Femur (tissue), 1 donor: ENCODE measurements around the gene VWA1.
"Not testable (repeated sequence)": the region's sequence is repeated elsewhere in the genome, so short reads cannot be mapped to it uniquely, and the experiment has no call there.

Experiments used
- DNase-seq: peaks from one replicate; pipeline ENCODE4 v3.0.0-alpha.2; 2017

The VWA1 gene

DNA sequence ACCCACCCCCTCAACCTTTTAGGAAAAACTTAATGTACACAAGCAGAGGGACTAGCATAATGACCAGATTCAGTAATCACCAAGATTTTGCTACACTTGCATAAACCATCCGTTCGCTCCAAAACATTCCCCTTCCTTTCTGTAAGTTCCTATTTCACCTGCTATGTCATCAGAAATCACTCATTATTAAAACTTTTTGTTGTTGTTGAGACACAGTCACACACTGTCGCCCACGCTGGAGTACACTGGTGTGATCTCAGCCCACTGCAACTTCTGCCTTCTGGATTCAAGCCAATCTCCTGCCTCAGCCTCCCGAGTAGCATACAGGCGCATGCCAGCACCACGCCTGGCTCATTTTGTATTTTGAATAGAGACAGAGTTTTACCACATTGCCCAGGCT, 31.8 kb upstream of the VWA1 start:
- no peak for DNase-seq

DNA sequence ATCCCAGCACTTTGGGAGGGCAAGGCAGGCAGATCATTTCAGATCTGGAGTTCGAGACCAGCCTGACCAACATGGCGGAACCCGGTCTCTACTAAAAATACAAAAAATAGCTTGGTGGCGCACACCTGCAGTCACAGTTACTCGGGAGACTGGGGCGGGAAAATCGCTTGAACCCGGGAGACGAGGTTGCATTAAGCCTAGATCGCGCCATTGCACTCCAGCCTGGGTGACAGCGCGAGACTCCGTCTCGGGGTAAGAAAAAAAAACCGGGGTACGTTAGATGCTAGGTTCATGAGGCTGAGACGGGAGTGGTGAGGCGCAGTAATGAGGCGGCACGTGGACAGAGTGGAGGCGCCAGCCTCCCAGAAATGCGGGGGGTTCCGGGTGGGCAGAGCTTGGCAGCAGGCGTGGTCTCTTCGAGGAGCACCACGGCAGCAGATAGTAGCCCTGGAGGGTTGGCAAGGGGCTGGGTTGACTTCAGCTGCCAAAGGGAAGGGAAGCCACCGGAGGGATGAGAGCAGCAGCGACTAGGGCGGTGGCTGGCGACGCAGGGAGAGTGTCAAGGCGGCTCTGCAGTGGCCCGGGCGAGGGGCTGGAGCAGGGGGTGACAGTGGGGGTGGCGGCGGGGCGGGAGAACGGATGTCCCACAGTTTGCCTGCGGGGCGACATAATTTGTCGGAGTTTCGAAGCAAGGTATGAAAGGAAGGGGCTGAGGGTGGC, 29.2 kb upstream of the VWA1 start:
- DNase-seq = peak; percentile 31

DNA sequence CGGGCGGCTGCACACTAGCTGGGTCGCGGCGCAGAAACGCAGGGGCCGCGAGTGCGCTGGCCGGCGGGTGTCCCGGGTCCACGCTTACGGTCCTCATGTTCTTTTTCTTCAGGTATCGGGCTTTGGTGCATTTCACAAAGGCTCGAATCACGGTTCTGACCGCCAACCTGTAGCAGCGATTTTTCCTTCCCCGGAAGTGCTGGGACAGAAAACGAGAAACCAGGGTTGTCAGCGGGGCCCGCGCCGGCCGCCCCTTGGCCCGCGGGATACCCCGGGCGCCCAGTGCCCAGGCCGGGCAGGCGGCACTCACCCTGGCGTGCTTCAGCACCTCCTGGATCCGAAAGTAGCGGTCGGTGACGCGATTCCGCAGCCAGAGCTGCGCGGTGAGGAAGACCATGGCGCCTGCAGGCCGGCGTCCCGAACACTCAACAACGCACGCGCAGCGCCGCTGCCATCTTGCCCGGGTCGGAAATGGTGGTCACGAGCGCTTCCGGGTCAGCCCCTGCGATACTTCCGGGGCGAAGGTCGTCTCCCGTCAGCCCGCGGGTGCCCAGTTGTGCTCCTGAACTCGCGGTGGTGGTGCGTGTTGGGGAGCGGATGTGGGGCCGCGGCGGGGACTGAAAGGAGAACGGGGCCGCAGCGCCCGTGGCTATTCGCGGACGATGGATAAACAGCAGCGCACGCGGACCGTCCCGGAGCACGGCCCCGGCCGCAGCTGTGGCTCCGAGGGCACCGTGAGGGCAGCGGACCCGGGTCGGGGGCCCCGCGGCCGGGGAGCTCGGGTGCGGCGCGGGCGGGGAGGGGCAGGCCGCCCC, 28.5 kb upstream of the VWA1 start, which contains the start of gene MRPL20:
Gene MRPL20 (minus strand): TSS at position 473 of the 815 bp plus-strand sequence. CDS start 76 bp downstream, at position 397.
- peak; percentile 97 for DNase-seq

DNA sequence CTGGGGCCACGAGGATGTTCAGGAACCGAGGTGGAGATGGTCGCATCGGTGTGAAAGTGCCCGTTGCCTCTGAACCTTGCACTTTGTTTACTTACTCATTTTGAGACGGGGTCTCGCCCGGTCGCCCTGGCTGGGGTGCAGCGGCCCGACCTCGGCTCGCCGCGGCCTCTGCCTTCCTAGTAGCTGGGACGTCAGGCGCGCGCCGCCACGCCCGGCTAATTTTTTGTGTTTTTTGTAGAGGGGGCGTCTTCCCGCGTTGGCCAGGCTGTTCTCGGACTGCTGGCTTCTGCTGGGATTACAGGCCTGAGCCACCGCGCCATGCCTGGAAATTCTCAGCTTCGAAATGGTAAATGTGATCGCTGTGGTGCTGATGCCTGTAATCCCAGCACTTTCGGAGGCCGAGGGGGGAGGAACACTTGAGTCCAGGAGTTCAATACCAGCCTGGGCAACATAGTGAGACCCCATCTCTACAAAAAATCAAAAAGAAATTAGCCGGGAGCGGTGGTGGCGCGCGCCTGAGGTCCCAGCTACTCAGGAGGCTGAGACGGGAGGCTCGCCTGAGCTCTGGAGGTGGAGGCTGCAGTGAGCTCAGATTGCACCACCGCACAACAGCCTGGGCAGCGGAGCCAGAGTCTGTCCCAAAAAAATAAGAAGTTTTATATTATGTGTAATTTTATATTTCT, 27.7 kb upstream of the VWA1 start:
- peak; percentile 32 for DNase-seq

DNA sequence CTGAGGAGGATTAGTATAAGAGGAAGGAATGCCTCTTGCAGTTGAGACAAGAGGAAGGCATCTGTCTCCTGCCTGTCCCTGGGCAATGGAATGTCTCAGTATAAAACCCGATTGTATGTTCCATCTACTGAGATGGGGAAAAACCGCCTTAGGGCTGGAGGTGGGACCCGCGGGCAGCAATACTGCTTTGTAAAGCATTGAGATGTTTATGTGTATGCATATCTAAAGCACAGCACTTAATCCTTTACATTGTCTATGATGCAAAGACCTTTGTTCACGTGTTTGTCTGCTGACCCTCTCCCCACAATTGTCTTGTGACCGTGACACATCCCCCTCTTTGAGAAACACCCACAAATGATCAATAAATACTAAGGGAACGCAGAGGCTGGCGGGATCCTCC, 25.3 kb upstream of the VWA1 start:
- DNase-seq = not testable (repeated sequence)

DNA sequence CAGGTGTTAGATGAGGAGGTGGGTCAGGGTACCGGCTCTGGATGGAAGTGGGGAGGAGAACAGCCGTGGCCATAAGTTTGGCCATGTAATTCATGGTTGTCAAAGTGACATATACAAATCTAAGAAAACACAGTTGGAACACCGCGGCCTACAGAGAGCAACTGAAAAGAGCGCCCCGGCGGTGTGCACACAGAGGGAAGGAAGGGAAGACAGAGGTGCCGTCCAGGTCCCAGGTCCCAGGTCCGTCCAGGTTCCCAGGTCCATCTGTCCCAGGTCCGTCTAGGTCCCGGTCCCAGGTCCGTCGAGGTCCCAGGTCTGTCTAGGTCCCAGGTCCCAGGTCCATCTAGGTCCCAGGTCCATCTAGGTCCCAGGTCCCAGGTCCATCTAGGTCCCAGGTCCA, 23.9 kb upstream of the VWA1 start:
- no peak for DNase-seq

DNA sequence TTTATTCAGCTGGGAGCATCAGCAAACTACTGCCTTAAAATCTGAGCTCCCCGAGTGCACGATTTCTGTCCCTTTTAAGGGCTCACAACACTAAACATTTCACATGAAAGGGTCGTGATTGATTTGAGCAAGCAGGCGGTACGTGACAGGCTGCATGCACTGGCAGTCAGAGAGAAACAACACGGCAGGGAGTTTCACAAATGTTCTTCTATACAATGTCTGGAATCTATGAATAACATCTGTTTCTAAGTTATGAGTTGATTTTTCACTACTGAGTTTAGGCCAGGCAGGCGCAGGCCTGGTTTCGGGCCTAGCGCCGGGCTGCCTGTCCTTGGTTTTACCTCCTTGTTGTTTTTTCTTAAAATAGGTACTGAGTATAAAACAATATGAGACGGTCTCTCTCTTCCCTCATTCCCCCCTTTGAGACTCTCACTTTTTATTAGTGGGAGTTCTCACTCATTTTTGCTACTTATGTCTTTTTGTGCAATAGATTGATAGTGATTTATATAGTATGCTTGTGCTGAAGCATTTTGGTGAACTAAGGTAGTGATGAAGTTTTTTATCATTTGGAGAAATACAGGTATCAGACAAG, 23.1 kb upstream of the VWA1 start:
- not testable (repeated sequence) for DNase-seq

DNA sequence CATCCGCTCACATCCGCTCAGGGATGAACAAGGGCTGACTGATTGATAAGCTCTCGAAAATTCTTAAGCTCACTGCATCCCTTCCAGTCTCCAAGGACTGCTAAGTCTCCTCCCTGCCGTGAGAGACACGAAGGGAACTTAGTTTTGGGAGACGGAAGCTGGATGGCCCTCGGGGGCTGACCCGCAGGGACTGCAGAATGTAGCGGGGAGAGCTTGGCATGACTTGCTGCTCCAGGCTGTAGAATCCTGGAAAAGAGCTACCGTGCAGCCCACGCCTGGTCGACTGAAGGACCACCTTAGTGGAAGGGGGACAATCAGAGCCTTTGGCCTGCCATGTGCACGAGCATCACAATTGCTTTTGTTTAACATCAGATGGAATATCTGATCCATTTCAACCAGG, 19.7 kb upstream of the VWA1 start:
- DNase-seq = no peak

DNA sequence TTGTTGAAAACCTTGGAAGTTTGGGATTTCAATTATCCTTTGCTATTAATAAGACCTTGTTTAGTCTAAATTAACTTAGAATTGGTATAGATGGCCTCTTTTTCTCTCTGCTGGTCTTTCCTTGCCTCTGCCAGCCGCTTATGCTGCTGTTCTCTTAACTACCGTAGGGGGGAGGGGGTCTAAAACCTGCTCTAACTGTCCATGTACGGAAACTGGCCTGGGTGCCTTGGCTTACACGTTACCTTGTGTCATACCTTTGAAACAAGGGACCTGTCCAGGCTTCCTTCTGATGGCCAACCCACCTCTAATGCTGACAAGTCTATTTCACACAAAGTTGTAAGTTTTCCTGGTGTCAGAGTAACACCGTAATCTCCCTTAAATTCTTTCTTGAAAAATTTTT, 18.1 kb upstream of the VWA1 start:
- not testable (repeated sequence) for DNase-seq

DNA sequence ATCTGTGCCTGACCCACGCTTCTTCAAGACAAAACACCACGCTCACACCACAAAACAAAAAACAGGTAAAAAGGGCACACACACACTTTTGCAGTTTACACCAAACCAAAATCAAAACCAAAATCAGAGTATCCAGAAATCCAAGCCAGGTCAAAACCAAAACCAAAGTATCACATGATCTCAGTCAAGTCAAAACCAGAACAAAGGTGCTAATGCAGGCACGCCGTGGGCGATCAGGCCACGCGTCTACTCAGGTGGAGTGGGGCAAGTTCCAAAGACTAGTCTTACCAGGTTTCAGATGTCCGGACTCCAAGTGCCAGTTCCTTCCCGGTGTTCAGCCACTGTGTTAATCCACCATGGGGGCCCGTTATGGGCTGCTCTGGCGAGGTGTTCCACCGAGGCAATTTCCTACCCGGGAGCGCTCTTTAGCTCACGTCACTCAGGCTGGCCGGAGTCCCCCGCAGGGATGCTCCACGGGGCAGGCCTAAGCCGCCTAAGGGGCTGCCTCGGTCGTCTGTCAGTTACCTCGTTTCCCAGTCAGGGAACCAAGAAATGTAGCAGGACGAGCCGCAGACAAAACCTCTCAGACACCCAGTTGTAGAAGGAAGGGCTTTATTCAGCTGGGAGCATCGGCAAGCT, 17.5 kb upstream of the VWA1 start:
- not testable (repeated sequence) for DNase-seq

DNA sequence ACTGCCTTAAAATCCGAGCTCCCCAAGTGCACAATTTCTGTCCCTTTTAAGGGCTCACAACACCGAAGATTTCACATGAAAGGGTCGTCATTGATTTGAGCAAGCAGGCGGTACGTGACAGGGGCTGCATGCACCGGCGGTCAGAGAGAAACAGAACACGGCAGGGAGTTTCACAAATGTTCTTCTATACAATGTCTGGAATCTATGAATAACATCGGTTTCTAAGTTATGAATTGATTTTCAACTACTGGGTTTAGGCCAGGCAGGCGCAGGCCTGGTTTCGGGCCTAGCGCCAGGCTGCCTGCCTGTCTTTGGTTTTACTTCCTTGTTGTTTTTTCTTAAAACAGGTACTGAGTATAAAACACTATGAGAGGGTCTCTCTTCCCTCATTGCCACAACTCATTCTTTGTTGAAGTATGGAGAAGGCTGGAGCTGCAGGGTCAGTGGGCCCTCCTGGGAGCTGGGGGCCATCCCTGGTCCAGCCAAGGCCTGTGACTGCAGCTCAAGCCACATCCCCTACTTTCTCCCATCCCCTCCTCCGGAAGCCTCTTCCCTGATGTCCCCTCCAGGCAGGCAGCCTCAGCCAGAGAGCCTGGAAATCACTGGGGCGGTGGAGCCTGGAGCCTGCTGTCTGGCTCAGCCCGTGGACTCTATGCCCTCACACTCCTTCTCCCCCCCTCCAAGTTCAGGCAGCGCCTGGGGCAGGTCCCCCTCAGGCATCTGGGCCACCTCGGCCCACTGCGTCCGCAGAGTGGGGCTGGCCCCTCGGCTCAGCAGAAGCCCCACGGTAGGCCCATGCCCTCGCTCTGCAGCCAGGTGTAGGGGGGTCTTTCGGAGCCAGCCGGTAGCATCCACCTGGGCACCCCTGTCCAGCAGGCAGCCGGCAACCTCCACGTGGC, 16.8 kb upstream of the VWA1 start:
- peak; percentile 11 for DNase-seq

DNA sequence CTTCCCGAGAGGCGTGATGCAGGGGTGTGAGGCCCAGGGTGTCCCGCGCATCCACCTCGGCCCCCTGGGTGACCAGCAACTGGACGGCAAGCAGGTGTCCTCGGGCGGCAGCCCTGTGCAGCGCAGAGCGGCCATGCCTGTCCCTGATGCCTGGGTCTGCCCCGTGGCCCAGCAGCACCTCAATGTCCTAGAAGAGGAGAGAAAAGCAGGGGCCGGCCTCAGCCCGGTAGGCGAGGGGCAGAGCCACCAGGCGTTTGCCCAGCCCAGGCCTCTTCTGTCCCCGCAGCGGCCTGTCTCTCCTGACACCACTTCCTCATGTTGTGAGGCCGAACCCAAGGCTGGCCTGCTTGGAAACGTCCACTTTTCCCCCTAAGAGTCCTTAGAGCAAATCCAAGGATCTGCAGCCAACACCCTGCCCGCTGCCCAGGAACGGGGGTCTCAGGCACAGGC, 16.1 kb upstream of the VWA1 start:
- no peak for DNase-seq

DNA sequence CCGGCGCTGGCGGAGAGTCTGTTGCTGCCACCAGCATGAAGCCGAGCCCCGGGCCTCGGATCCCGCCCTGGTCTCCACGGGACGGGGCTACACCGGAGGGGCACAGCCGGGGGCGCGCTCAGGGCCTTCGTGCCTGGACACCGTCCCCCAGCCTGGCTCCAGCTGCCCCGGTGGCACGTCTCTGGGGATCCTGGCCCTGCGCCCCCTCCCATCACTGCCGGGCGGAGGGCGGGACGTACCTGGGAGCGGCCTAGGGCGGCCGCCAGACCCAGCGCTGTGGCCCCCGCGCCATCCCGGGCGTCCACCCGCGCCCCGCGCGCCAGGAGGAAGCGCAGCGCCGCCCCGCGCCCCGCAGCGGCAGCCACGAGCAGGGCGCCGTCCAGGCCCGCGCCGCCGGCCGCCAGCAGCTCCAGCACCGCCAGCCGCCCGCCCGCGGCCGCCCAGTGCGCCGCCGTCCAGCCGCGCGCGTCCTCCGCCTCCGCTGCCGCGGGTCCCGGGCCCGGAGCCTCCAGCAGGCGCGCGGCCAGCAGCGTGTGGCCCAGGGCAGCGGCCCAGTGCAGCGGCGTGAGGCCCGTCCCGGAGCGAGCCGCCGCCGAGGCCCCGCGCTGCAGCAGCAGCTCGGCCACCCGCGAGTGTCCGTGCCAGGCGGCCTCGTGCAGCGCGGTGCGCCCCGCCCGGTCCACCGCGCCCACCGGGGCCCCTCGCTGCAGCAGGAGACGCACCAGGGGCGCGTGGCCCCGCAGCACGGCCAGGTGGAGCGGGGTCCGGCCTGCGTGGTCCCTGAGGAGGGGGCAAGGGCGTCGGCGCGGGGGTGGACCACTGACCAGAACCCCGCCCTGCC, 15.5 kb upstream of the VWA1 start:
- DNase-seq = peak; percentile 44

DNA sequence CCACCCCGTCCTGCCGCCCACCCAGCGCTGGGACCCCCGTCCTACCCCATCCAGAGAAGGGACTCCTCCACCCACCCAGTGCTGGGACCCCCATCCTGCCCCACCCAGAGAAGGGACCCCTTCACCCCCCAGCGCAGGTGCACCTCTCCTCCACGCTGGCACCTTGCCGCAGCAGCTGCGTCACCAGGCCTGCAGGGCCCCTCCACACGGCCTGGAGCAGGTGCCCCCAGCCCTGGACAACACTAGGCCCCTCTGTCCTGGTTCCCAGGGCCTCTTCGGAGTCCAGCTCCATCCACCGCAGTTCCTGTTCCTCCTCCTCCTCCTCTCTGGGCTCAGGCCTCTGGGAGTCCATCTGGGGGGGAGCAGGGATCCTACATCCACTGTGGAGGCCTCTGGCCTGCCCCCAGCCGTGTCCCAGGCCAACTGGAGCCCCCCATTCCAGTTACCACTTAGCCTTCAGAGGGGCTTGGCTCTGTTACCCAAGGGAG, 14.8 kb upstream of the VWA1 start:
- DNase-seq = peak; percentile 28

DNA sequence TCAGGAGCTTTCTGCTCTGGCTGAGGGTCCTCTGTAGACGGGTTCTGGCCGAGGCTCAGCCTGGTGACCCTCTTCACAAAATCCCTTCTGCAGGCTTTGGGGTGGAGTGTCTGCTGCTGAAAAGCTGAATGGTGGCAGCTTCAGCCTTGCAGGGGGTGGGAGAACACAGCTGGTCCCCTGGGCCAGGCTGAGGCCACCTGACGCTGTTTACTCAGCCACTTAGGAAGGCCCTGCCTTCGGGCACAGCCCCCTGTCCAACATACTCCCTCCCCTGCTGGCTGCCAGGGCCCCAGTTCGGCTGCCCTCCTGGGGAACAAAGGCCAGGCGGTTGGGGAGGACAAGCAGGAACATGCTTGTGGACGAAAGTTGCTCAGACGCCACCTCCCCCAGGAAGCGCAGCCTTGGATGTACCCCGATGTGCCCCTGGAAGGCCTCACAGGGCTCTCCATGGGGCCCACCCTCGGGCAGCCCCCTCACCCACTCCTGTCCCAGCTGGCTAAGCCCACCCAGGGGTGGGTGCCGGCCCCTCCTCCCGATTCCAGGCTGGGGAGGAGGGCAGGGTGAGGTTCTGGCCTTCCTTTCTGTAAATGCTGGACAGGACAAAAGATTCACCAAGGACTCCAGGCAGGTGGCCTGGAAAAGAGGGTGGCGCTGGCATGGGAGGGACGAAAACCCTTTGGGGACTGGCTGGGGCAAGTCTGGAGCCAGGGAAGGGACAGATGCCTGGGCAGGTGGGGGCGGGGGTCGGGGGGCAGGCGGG, 14.2 kb upstream of the VWA1 start, which contains the start of gene ANKRD65:
Gene ANKRD65 (minus strand): TSS at position 130 of the 760 bp plus-strand sequence. CDS start 271 bp downstream, outside the sequence.
- DNase-seq = no peak

DNA sequence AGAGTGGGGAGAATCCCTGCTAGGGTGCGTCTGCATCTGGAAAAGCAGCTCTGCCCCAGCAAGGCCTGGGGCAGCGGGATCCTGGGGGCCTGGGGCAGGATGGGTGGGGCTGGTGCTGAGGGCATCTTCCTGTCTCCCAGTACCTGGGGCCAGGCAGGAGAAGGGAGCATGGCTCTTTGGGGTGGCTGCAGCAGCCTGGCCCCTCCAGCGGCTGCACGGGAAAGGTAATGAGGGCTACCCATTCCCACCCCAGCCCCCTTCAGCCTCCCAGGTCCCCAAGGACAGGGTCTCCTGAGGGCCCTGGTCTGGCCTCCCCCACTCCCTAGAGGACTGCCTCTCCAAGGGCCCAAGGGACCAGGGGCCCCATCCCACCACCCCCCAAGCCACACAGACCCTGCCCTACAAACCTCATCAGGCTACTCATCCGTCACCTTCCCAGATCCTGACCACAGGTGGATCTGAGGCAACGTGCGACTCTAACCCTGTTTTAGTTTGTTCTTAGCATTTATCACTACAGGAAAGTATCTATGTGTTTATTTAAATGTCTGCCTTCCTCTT, 13.5 kb upstream of the VWA1 start:
- DNase-seq = no peak

DNA sequence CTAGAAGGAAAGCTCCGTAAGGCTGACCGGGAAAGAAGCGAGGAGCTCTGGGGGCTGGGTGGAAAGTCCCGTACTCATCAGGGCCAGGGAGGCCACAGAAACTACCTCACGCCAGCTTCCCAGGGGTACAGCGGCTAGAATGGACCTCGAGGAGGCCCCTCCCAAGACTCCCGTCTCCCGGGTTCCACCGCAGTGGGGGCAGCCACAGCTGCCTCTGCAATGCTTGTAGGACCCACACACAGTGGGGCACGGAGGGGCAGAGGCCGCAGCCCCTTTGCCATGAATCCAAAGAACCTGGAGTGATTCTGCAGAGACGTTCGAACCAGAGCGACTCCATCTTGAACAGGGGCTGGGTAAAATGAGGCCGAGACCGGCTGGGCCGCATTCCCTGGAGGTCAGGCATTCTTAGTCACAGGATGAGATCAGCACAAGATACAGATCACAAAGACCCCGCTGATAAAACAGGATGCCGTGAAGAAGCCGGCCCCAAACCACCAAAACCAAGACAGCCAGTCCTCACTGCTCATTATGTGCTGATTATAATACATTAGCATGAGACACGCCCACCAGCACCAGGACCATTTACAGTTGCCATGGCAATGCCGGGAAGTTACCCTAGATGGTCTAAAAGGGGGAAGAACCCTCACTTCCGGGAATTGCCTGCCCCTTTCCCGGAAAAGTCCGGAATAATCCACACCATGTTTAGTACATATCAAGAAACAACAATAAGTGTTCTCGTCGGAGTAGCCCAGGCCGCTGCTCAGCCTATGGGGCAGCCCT, 12.8 kb upstream of the VWA1 start:
- DNase-seq = peak; percentile 45

DNA sequence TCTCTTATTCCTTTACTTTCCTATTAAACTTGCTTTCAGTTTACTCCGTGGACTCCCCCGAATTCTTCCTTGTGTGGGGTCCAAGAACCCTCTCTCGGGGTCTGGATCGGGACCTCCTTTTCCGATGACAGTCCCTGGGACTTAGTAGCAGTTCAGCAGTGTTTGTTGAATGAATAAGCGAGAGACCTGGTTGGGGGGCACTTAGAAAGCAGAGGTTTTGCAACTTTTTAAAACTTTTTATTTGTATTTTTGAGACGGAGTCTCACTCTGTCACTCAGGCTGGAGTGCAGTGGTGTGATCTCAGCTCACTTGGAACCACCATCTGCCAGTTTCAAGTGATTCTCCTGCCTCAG, 12.3 kb upstream of the VWA1 start:
- no peak for DNase-seq
